OCI-M1 (cell line): ENCODE results near the gene PARD3.

Source experiments
- DNase-seq: peaks from one replicate; lab custom pipeline; 2025; lab: John Stamatoyannopoulos, UW

PARD3 gene

GRCh38 chr10:34824870-34825269 lies 9.8 kb upstream of the PARD3 start:
- no peak for DNase-seq

- no peak for DNase-seq
These were observed 6.8 kb upstream of the PARD3 start for GRCh38 chr10:34821587-34822585.

- no peak for DNase-seq
These were observed 2.5 kb upstream of the PARD3 start for GRCh38 chr10:34817586-34817985.

- no peak for DNase-seq
These were observed 2.0 kb upstream of the PARD3 start for GRCh38 chr10:34817054-34817453.

- no peak for DNase-seq
These were observed 1.5 kb upstream of the PARD3 start for GRCh38 chr10:34816501-34817002.

GRCh38 chr10:34816085-34816496 lies 995 bp upstream of the PARD3 start:
- no peak for DNase-seq

GRCh38 chr10:34814913-34815184 lies 247 bp downstream of the PARD3 start:
- no peak for DNase-seq

- DNase-seq: no peak
These were observed 728 bp downstream of the PARD3 start for GRCh38 chr10:34814223-34814912.

- DNase-seq: no peak
These were observed 1.4 kb downstream of the PARD3 start for GRCh38 chr10:34813626-34814222.

- DNase-seq: no peak
These were observed 2.3 kb downstream of the PARD3 start for GRCh38 chr10:34812771-34813170.

GRCh38 chr10:34811968-34812514 lies 3.1 kb downstream of the PARD3 start:
- no peak for DNase-seq

- DNase-seq: no peak
These were observed 3.7 kb downstream of the PARD3 start for GRCh38 chr10:34811126-34811967.

GRCh38 chr10:34809796-34810195 lies 5.3 kb downstream of the PARD3 start:
- DNase-seq: no peak

GRCh38 chr10:34808801-34809745 lies 6.0 kb downstream of the PARD3 start:
- DNase-seq: no peak

- no peak for DNase-seq
These were observed 6.8 kb downstream of the PARD3 start for GRCh38 chr10:34808336-34808735.

- DNase-seq: no peak
These were observed 10.8 kb downstream of the PARD3 start for GRCh38 chr10:34804306-34804705.

- DNase-seq: no peak
These were observed 12.4 kb downstream of the PARD3 start for GRCh38 chr10:34802692-34803091.

- no peak for DNase-seq
These were observed 13.9 kb downstream of the PARD3 start for GRCh38 chr10:34801097-34801733.

- DNase-seq: no peak
These were observed 14.5 kb downstream of the PARD3 start for GRCh38 chr10:34800624-34801023.

- no peak for DNase-seq
These were observed 16.4 kb downstream of the PARD3 start for GRCh38 chr10:34798654-34799053.
